Right lobe of liver (tissue), 4 donors: ENCODE results near the gene CABP4.

Experiments used
- CTCF ChIP-seq, 4 donors: fragments of 200-600 bp in 3 of 4; fragments of 450-650 bp in 1 of 4; IDR thresholded peaks; one replicate each; pipeline versions ENCODE4 v1.5.1 to v1.8.0; 2016 to 2022; ENCODE audit warnings: antibody characterized with exemption in 4 of 4, mild to moderate bottlenecking in 2 of 4
- POLR2A ChIP-seq: fragments of 450-650 bp; IDR thresholded peaks from one replicate; pipeline ENCODE4 v1.6.1; 2017; ENCODE audit warnings: antibody characterized with exemption, mild to moderate bottlenecking
- donor health status: DM: no; HTN: no; CAD: no.
- donor health status: DM: no; HTN: no; CAD: no.
- donor health status: DM: no; HTN: yes; CAD: no.

GRCh38 chr11:67451658-67451976, 3.5 kb upstream of the CABP4 start:
- TF ChIP-seq CTCF (IDR thresholded peaks at IDR 0.05): no peak
- TF ChIP-seq POLR2A: no peak
